ENCODE data around the gene ARSA.

ARSA gene

GRCh38 chr22:50600538-50600937 is 27.4 kb downstream of the ARSA start, which contains the start of gene MAPK8IP2:
Gene MAPK8IP2, plus strand, starts transcription at chr22:50600793. Its CDS starts 26 bp downstream, at chr22:50600819.
- TF ChIP-seq ZFP69B (tag by site-specific recombination; IDR thresholded peaks at IDR 0.05) (no peak), ZBTB17 (tag by site-specific recombination; IDR thresholded peaks at IDR 0.05) (no peak), ZNF350 (tag by site-specific recombination; IDR thresholded peaks at IDR 0.05) (no peak), ZNF169 (tag by site-specific recombination; IDR thresholded peaks at IDR 0.05) (no peak), ZNF514 (tag by site-specific recombination; IDR thresholded peaks at IDR 0.05) (no peak), ZNF558 (tag by site-specific recombination; IDR thresholded peaks at IDR 0.05) (no peak), ZNF621 (tag by site-specific recombination; IDR thresholded peaks at IDR 0.05) (no peak), ZNF175 (tag by site-specific recombination; IDR thresholded peaks at IDR 0.05) (no peak), ZNF335 (tag by site-specific recombination; conservative IDR thresholded peaks at IDR 0.05) (no peak), ZNF549 (tag by site-specific recombination; IDR thresholded peaks at IDR 0.05) (no peak), ZNF221 (tag by site-specific recombination; IDR thresholded peaks at IDR 0.05; ENCODE audit: borderline replicate concordance) (no peak), ZNF416 (tag by site-specific recombination; IDR thresholded peaks at IDR 0.05) (no peak), ZNF202 (tag by site-specific recombination; IDR thresholded peaks at IDR 0.05; ENCODE audit: borderline replicate concordance) (no peak), ZNF529 (tag by site-specific recombination; IDR thresholded peaks at IDR 0.05; ENCODE audit: insufficient replicate concordance) (no peak), IKZF3 (tag by site-specific recombination; IDR thresholded peaks at IDR 0.05) (no peak)
- TF ChIP-seq, protein P1, sequence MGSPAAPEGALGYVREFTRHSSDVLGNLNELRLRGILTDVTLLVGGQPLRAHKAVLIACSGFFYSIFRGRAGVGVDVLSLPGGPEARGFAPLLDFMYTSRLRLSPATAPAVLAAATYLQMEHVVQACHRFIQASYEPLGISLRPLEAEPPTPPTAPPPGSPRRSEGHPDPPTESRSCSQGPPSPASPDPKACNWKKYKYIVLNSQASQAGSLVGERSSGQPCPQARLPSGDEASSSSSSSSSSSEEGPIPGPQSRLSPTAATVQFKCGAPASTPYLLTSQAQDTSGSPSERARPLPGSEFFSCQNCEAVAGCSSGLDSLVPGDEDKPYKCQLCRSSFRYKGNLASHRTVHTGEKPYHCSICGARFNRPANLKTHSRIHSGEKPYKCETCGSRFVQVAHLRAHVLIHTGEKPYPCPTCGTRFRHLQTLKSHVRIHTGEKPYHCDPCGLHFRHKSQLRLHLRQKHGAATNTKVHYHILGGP (tag by site-specific recombination; IDR thresholded peaks at IDR 0.05) = no peak
- TF ChIP-seq, protein P2, sequence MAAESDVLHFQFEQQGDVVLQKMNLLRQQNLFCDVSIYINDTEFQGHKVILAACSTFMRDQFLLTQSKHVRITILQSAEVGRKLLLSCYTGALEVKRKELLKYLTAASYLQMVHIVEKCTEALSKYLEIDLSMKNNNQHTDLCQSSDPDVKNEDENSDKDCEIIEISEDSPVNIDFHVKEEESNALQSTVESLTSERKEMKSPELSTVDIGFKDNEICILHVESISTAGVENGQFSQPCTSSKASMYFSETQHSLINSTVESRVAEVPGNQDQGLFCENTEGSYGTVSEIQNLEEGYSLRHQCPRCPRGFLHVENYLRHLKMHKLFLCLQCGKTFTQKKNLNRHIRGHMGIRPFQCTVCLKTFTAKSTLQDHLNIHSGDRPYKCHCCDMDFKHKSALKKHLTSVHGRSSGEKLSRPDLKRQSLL (tag by site-specific recombination; IDR thresholded peaks at IDR 0.05) = no peak
- TF ChIP-seq, protein P3, sequence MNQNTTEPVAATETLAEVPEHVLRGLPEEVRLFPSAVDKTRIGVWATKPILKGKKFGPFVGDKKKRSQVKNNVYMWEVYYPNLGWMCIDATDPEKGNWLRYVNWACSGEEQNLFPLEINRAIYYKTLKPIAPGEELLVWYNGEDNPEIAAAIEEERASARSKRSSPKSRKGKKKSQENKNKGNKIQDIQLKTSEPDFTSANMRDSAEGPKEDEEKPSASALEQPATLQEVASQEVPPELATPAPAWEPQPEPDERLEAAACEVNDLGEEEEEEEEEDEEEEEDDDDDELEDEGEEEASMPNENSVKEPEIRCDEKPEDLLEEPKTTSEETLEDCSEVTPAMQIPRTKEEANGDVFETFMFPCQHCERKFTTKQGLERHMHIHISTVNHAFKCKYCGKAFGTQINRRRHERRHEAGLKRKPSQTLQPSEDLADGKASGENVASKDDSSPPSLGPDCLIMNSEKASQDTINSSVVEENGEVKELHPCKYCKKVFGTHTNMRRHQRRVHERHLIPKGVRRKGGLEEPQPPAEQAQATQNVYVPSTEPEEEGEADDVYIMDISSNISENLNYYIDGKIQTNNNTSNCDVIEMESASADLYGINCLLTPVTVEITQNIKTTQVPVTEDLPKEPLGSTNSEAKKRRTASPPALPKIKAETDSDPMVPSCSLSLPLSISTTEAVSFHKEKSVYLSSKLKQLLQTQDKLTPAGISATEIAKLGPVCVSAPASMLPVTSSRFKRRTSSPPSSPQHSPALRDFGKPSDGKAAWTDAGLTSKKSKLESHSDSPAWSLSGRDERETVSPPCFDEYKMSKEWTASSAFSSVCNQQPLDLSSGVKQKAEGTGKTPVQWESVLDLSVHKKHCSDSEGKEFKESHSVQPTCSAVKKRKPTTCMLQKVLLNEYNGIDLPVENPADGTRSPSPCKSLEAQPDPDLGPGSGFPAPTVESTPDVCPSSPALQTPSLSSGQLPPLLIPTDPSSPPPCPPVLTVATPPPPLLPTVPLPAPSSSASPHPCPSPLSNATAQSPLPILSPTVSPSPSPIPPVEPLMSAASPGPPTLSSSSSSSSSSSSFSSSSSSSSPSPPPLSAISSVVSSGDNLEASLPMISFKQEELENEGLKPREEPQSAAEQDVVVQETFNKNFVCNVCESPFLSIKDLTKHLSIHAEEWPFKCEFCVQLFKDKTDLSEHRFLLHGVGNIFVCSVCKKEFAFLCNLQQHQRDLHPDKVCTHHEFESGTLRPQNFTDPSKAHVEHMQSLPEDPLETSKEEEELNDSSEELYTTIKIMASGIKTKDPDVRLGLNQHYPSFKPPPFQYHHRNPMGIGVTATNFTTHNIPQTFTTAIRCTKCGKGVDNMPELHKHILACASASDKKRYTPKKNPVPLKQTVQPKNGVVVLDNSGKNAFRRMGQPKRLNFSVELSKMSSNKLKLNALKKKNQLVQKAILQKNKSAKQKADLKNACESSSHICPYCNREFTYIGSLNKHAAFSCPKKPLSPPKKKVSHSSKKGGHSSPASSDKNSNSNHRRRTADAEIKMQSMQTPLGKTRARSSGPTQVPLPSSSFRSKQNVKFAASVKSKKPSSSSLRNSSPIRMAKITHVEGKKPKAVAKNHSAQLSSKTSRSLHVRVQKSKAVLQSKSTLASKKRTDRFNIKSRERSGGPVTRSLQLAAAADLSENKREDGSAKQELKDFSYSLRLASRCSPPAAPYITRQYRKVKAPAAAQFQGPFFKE (tag by site-specific recombination; IDR thresholded peaks at IDR 0.05; ENCODE audit: borderline replicate concordance) = no peak
- peak within 1 kb of the TSS; percentile 60 for H3K4me3 ChIP-seq (ENCODE audit: low read depth, low read length)
- ChIA-PET CTCF (no interaction called here), POLR2A (interaction anchor here (1.1 kb wide), 1 partner anchor 37 kb away, joined by 4 read pairs; the partner anchor contains the start of gene SYCE3)
- H3K36me3 ChIP-seq (ENCODE audit: control insufficient read depth in 2 of 2, insufficient read depth in 1 of 2, low read length in 2 of 2) = peaks cover 0 to 39% of the 10 kb centered on the region in 2 experiments; a peak in 1 of 3 replicates
- no peaks in the 10 kb centered on the region for H3K9me3 ChIP-seq (ENCODE audit: control insufficient read depth, insufficient read depth, low read depth, low read length)
- H3K27ac ChIP-seq (ENCODE audit: extremely low read depth, low read depth, low read length) = peak within 1 kb of the TSS; percentile 37; the same call in 1 of the 2 replicates
- H3K4me1 ChIP-seq (ENCODE audit: control insufficient read depth, insufficient read depth, low read length) = 0 out of 2 replicates have a peak, but pooled peaks cover 3% of the 10 kb centered on the region
